ENCODE measurements around the gene LUC7L.
"Not testable (repeated sequence)": the region's sequence is repeated elsewhere in the genome, so short reads cannot be mapped to it uniquely, and the experiment has no call there.

Gene LUC7L

DNA sequence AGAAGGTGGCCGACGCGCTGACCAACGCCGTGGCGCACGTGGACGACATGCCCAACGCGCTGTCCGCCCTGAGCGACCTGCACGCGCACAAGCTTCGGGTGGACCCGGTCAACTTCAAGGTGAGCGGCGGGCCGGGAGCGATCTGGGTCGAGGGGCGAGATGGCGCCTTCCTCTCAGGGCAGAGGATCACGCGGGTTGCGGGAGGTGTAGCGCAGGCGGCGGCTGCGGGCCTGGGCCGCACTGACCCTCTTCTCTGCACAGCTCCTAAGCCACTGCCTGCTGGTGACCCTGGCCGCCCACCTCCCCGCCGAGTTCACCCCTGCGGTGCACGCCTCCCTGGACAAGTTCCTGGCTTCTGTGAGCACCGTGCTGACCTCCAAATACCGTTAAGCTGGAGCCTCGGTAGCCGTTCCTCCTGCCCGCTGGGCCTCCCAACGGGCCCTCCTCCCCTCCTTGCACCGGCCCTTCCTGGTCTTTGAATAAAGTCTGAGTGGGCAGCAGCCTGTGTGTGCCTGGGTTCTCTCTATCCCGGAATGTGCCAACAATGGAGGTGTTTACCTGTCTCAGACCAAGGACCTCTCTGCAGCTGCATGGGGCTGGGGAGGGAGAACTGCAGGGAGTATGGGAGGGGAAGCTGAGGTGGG is 55.9 kb downstream of the LUC7L start:
- H3K27ac Mint-ChIP-seq; H3K4me3 Mint-ChIP-seq; H3K36me3 Mint-ChIP-seq (ENCODE audit: low read depth); ATAC-seq; H3K9me3 Mint-ChIP-seq; DNase-seq: not testable (repeated sequence)
- Mint-ChIP-seq H3K27me3 (peaks cover 63% of the 10 kb centered on the region), H3K4me1 (peaks cover 18% of the 10 kb centered on the region)

DNA sequence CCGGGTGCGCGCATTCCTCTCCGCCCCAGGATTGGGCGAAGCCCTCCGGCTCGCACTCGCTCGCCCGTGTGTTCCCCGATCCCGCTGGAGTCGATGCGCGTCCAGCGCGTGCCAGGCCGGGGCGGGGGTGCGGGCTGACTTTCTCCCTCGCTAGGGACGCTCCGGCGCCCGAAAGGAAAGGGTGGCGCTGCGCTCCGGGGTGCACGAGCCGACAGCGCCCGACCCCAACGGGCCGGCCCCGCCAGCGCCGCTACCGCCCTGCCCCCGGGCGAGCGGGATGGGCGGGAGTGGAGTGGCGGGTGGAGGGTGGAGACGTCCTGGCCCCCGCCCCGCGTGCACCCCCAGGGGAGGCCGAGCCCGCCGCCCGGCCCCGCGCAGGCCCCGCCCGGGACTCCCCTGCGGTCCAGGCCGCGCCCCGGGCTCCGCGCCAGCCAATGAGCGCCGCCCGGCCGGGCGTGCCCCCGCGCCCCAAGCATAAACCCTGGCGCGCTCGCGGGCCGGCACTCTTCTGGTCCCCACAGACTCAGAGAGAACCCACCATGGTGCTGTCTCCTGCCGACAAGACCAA is 56.8 kb downstream of the LUC7L start, which contains the start of gene HBA2:
Gene HBA2, plus strand, starts transcription at position 503 of the 568 bp plus-strand sequence. Its CDS starts 37 bp downstream, at position 540.
- peaks cover 13% of the 10 kb centered on the region for H3K4me1 Mint-ChIP-seq
- not testable (repeated sequence) for H3K9me3 Mint-ChIP-seq; H3K36me3 Mint-ChIP-seq (ENCODE audit: low read depth); DNase-seq; H3K4me3 Mint-ChIP-seq; H3K27ac Mint-ChIP-seq
- ATAC-seq = peak; percentile 24
- peaks cover 62% of the 10 kb centered on the region for H3K27me3 Mint-ChIP-seq

DNA sequence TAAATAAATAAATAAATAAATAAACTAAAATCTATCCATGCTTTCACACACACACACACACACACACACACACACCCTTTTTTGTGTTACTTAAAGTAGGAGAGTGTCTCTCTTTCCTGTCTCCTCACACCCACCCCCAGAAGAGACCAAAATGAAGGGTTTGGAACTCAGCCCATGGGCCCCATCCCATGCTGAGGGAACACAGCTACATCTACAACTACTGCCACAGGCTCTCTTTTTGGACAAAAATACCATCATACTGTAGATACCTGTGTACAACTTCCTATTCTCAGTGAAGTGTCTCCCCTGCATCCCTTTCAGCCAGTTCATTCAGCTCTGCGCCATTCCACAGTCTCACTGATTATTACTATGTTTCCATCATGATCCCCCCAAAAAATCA is 58.5 kb downstream of the LUC7L start:
- ATAC-seq = no peak
- H3K9me3 Mint-ChIP-seq = no peaks in the 10 kb centered on the region
- no peak overlapping the region for H3K27ac Mint-ChIP-seq
- DNase-seq = no peak
- no peak overlapping the region for H3K4me3 Mint-ChIP-seq
- peaks cover 12% of the 10 kb centered on the region for H3K4me1 Mint-ChIP-seq
- H3K36me3 Mint-ChIP-seq (ENCODE audit: low read depth) = no peaks in the 10 kb centered on the region
- peaks cover 70% of the 10 kb centered on the region for H3K27me3 Mint-ChIP-seq

DNA sequence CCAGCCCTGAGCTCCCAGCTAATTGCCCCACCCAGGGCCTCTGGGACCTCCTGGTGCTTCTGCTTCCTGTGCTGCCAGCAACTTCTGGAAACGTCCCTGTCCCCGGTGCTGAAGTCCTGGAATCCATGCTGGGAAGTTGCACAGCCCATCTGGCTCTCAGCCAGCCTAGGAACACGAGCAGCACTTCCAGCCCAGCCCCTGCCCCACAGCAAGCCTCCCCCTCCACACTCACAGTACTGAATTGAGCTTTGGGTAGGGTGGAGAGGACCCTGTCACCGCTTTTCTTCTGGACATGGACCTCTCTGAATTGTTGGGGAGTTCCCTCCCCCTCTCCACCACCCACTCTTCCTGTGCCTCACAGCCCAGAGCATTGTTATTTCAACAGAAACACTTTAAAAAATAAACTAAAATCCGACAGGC is 59.2 kb downstream of the LUC7L start:
- not testable (repeated sequence) for H3K4me3 Mint-ChIP-seq; H3K9me3 Mint-ChIP-seq; DNase-seq; H3K27ac Mint-ChIP-seq; H3K36me3 Mint-ChIP-seq (ENCODE audit: low read depth); ATAC-seq
- peaks cover 13% of the 10 kb centered on the region for H3K4me1 Mint-ChIP-seq
- H3K27me3 Mint-ChIP-seq = peaks cover 69% of the 10 kb centered on the region

DNA sequence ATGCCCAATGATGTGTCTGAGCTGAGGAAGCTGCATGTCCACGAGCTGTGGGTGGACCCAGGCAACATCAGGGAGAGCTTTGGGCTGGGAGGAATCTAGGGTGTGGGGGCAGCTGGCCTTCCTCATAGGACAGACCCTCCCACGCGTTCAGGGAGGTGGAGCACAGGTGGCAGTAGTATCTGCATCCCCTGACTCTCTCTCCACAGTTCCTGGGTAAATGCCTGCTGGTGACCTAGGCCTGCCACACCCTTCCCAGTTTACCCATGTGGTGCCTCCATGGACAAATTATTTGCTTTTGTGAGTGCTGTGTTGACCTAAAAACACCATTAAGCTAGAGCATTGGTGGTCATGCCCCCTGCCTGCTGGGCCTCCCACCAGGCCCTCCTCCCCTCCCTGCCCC is 60.2 kb downstream of the LUC7L start:
- peaks cover 11% of the 10 kb centered on the region for H3K4me1 Mint-ChIP-seq
- DNase-seq = no peak

DNA sequence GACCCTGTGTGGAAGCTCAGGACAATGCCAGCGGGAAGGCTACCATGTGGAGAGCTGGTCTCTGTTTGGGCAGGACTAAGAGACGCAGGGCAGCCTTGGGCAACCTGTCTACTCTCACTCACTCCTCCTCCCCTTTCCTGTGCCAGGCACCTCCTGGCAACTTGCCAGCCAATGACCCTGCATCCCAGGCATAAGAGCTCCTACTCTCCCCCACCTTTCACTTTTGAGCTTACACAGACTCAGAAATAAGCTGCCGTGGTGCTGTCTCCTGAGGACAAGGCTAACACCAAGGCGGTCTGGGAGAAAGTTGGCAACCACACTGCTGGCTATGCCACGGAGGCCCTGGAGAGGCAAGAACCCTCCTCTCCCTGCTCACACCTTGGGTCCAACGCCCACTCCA is 60.8 kb downstream of the LUC7L start:
- Mint-ChIP-seq H3K27ac (no peak overlapping the region), H3K36me3 (ENCODE audit: low read depth) (no peaks in the 10 kb centered on the region), H3K4me3 (no peak overlapping the region), H3K4me1 (peaks cover 10% of the 10 kb centered on the region), H3K27me3 (peaks cover 58% of the 10 kb centered on the region), H3K9me3 (no peaks in the 10 kb centered on the region)
- ATAC-seq (no peak), DNase-seq (no peak)

More for the DNA sequence above, 60.2 kb downstream of the LUC7L start:
- no peak overlapping the region for H3K27ac Mint-ChIP-seq
- H3K27me3 Mint-ChIP-seq = peaks cover 60% of the 10 kb centered on the region
- ATAC-seq = no peak
- H3K4me3 Mint-ChIP-seq = no peak overlapping the region
- no peaks in the 10 kb centered on the region for H3K36me3 Mint-ChIP-seq (ENCODE audit: low read depth)
- no peaks in the 10 kb centered on the region for H3K9me3 Mint-ChIP-seq

DNA sequence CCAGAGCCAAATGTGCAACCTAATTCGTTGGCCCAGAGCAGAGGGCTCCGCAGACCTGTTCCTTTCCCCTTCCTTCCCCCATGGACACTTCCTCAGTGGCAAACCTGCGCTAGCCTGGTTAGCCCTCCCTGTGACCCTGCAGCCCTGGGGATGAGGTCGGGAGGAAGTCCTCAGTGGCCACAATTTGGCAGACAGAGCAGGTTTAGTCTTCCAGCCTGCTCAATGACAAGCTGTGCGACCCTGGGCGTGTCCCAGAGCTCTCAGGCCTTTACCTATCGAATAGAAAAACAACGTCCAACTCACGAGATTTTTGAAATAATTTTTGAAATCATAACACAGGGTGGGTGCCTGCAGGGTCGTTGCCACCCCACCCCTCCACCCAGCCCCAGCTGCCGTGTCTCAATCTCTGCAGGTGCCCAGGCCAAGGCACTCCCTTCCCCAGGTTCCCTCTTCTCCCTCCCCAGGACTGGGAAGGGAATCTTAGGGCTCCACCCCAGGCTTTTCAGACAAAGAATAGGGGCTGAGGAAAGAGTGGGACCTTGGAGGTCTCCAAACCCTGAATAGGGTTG is 62.0 kb downstream of the LUC7L start:
- Mint-ChIP-seq H3K36me3 (ENCODE audit: low read depth) (no peaks in the 10 kb centered on the region), H3K9me3 (no peaks in the 10 kb centered on the region), H3K27me3 (peaks cover 59% of the 10 kb centered on the region), H3K4me1 (peaks cover 9% of the 10 kb centered on the region), H3K4me3 (peak overlapping the region; percentile 11), H3K27ac (no peak overlapping the region)
- DNase-seq = no peak
- no peak for ATAC-seq

DNA sequence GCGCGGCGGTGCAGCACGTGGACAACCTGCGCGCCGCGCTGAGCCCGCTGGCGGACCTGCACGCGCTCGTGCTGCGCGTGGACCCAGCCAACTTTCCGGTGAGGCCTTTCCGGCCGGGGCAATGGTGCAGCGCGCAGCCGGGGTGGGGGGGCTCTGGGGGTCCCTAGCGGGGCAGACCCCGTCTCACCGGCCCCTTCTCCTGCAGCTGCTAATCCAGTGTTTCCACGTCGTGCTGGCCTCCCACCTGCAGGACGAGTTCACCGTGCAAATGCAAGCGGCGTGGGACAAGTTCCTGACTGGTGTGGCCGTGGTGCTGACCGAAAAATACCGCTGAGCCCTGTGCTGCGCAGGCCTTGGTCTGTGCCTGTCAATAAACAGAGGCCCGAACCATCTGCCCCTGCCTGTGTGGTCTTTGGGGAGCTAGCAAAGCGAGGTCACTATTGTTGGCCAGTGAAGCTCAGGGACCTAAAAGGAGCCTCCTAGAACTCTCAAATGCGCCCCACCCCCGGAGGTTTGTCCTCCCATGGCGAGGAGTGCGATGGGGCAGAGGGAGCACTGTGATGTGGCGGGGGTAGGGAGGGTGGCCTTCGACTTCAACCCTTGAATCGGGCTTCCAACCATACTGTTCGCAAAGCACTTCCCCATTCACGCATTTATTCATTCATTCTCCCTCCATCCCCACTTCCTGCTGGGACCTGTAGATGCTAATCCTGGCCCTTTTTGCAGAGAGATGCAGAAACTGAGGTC is 62.7 kb downstream of the LUC7L start:
- Mint-ChIP-seq H3K36me3 (ENCODE audit: low read depth) (no peaks in the 10 kb centered on the region), H3K4me1 (peaks cover 6% of the 10 kb centered on the region), H3K9me3 (no peaks in the 10 kb centered on the region), H3K27ac (no peak overlapping the region), H3K27me3 (peaks cover 57% of the 10 kb centered on the region), H3K4me3 (peak overlapping the region; percentile 11)
- DNase-seq (no peak), ATAC-seq (no peak)

DNA sequence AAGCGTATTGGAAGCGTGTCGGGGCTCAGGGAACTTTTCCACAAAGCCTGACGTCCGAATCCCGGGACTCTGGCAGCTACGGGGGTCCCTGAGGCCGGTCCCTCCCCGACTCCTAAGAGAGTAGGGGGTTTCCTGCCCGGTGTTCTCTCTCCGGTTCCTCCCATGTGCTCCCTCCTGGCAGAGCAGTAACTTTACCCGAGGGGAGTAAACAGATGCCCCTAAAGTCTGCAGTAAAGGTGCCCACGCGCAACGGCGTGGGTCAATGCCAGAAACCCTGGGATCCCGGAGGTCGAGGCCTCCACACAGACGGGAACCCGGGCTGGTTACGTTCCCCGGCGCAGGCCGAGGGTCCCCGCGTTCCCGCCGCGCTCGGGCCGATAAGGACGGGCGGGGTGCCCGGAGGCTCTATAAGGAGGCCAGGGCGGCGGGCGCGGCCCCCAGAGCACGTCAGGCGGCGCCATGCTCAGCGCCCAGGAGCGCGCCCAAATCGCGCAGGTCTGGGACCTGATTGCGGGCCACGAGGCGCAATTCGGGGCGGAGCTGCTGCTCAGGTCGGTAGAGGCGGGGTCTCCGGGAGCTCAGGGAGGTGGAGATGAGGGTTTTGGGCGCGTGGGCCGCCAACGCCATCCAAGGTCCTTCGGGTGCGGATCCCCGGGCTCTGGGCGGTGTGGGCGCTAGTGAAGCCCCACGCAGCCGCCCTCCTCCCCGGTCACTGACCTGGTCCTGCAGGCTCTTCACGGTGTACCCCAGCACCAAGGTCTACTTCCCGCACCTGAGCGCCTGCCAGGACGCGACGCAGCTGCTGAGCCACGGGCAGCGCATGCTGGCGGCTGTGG is 63.5 kb downstream of the LUC7L start, which contains the start of gene HBM:
Gene HBM, plus strand, starts transcription at position 440 of the 836 bp plus-strand sequence. Its CDS starts 20 bp downstream, at position 460.
- H3K9me3 Mint-ChIP-seq = no peaks in the 10 kb centered on the region
- peak within 1 kb of the TSS; percentile 34 for H3K4me3 Mint-ChIP-seq
- DNase-seq (no peak), ATAC-seq (no peak)
- peaks cover 52% of the 10 kb centered on the region for H3K27me3 Mint-ChIP-seq
- peaks cover 5% of the 10 kb centered on the region for H3K4me1 Mint-ChIP-seq
- H3K27ac Mint-ChIP-seq = no peak within 1 kb of the TSS
- no peaks in the 10 kb centered on the region for H3K36me3 Mint-ChIP-seq (ENCODE audit: low read depth)

DNA sequence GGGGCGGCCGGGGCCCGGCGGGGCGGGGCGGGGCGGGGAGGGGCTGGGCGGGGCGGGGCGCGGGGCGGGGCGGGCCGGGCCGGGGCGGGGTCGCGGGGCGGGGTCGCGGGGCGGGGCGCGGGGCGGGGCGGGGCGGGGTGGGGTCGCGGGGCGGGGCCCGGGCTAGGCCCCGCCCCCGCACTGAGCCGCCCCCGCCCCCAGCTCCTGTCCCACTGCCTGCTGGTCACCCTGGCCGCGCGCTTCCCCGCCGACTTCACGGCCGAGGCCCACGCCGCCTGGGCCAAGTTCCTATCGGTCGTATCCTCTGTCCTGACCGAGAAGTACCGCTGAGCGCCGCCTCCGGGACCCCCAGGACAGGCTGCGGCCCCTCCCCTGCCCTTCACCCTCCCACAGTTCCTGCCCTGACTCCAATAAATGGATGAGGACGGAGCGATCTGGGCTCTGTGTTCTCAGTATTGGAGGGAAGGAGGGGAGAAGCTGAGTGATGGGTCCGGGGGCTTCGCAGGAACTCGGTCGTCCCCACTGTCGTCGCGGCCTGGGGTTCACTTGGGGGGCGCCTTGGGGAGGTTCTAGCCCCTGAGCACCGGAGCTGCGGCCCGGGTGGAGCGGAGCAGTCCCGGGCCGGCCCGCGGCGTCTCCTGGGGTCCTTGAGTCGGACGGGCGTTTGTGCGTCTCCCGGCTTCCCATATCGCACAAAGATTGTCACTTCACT is 64.3 kb downstream of the LUC7L start:
- Mint-ChIP-seq H3K27ac (no peak overlapping the region), H3K27me3 (peaks cover 46% of the 10 kb centered on the region), H3K4me3 (peak overlapping the region; percentile 34), H3K36me3 (ENCODE audit: low read depth) (no peaks in the 10 kb centered on the region), H3K9me3 (no peaks in the 10 kb centered on the region), H3K4me1 (peaks cover 4% of the 10 kb centered on the region)
- DNase-seq (no peak), ATAC-seq (no peak)

DNA sequence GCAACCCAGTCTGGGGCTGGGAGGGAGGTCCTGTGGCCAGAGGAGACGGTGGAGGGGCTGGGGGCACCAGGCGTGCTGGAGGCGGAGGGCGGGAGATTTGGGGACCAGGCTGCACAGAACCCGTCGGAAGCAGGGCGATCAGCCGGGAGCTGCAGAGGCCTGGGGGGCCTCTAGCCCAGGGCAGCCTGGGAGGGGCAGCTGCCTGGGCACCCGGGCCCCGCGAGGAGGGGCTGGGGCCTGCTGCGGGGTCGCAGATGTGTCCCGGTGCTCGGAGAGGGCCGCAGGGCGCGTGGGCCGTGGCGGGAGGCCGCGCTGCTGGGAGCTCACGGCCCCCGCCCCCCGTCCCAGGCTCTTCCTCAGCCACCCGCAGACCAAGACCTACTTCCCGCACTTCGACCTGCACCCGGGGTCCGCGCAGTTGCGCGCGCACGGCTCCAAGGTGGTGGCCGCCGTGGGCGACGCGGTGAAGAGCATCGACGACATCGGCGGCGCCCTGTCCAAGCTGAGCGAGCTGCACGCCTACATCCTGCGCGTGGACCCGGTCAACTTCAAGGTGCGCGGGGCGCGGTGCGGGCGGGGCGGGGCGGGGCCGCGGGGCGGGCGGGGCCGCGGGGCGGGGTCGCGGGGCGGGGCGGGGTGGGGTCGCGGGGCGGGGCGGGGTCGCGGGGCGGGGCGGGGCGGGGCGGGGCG is 65.0 kb downstream of the LUC7L start:
- not testable (repeated sequence) for H3K4me3 Mint-ChIP-seq; H3K27ac Mint-ChIP-seq; H3K4me1 Mint-ChIP-seq; DNase-seq; H3K9me3 Mint-ChIP-seq; H3K36me3 Mint-ChIP-seq (ENCODE audit: low read depth)
- ATAC-seq = peak; percentile 27
- H3K27me3 Mint-ChIP-seq = peaks cover 46% of the 10 kb centered on the region

DNA sequence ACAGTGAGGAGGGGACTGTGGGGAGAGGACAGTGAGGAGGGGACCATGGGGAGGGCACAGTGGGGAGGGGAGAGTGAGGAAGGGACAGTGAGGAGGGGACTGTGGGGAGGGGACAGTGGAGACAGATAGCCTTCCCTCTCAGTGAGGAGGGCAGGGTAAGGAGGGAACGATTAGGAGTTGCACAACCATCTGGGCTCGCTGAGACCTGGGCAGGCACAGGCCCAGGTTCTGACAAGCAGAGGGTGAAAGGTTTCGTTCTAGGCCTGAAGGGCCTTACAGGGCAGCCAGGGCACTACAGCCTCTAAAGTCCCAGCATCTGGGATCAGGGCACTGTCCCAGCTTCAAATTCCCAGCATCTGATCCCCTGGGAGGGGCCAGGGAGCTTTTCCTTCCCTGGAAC is 65.6 kb downstream of the LUC7L start:
- H3K4me3 Mint-ChIP-seq; DNase-seq; H3K27ac Mint-ChIP-seq; H3K36me3 Mint-ChIP-seq (ENCODE audit: low read depth); H3K9me3 Mint-ChIP-seq; H3K4me1 Mint-ChIP-seq: not testable (repeated sequence)
- H3K27me3 Mint-ChIP-seq = peaks cover 44% of the 10 kb centered on the region
- peak; percentile 40 for ATAC-seq

DNA sequence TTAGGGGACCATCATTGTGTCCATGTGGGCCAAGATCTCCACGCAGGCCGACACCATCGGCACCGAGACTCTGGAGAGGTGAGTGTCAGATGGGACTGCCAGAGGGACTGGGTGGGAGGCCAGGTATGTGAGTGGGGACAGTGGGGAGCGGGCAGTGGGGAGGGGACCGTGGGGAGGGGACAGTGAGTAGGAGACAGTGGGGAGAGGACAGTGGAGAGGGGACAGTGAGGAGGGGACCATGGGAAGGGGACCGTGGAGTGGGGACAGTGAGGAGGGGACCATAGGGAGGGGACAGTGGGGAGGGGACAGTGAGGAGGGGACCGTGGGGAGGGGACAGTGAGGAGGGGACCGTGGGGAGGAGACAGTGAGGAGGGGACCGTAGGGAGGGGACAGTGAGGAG is 66.1 kb downstream of the LUC7L start:
- H3K4me1 Mint-ChIP-seq; H3K36me3 Mint-ChIP-seq (ENCODE audit: low read depth); H3K4me3 Mint-ChIP-seq; H3K9me3 Mint-ChIP-seq; H3K27ac Mint-ChIP-seq; ATAC-seq; DNase-seq: not testable (repeated sequence)
- peaks cover 38% of the 10 kb centered on the region for H3K27me3 Mint-ChIP-seq
